ENCODE data around the gene HDAC4. TPM values are rescaled to one million over a fixed set of nuclear protein-coding genes. Genes with fewer than 3 reads are reported as not detected.

The HDAC4 gene
- total RNA-seq, 1 experiment from 2014 or later, result 47.6 TPM

DNA sequence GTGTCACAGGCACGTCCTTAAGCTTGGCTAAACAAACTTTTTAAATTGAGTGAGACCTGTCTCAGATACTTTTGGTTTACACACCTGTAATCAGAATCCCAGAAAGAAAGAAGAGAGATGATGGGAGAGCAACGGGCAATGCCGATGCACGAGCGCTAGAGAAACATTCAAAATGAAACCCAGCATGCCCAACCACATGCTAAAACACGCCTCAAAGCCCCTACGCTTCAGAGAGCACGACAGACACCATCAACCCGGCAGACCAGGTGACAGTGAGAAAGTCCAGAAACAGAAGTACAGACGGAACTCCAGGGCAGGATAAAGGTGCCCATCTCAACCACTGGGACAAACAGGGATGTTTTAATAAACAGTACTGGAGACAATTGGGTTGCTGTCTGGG is 85.5 kb downstream of the HDAC4 start:
- POLR2A ChIA-PET, result no interaction called here
- H2AFZ ChIP-seq (ENCODE audit: low read depth, low read length, poor library complexity, severe bottlenecking), result no peak overlapping the region
- H3K9me3 ChIP-seq (ENCODE audit: control insufficient read depth in 1 of 2, insufficient read depth in 1 of 2, low read depth in 1 of 2, low read length in 2 of 2), result no peaks in the 10 kb centered on the region
- TF ChIP-seq POLR2A (IDR thresholded peaks at IDR 0.05; ENCODE audit: borderline replicate concordance, extremely low read depth, insufficient read depth, insufficient read length), result no peak
- no peak for TF ChIP-seq CBX3 (IDR thresholded peaks at IDR 0.05; ENCODE audit: low read depth)
- TF ChIP-seq, protein P1, sequence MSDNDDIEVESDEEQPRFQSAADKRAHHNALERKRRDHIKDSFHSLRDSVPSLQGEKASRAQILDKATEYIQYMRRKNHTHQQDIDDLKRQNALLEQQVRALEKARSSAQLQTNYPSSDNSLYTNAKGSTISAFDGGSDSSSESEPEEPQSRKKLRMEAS (IDR thresholded peaks at IDR 0.05), result no peak
- TF ChIP-seq, protein P2, sequence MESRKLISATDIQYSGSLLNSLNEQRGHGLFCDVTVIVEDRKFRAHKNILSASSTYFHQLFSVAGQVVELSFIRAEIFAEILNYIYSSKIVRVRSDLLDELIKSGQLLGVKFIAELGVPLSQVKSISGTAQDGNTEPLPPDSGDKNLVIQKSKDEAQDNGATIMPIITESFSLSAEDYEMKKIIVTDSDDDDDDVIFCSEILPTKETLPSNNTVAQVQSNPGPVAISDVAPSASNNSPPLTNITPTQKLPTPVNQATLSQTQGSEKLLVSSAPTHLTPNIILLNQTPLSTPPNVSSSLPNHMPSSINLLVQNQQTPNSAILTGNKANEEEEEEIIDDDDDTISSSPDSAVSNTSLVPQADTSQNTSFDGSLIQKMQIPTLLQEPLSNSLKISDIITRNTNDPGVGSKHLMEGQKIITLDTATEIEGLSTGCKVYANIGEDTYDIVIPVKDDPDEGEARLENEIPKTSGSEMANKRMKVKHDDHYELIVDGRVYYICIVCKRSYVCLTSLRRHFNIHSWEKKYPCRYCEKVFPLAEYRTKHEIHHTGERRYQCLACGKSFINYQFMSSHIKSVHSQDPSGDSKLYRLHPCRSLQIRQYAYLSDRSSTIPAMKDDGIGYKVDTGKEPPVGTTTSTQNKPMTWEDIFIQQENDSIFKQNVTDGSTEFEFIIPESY (IDR thresholded peaks at IDR 0.05; ENCODE audit: extremely low read depth, insufficient replicate concordance, low read length), result no peak
- no peak for TF ChIP-seq EGR1 (IDR thresholded peaks at IDR 0.05; ENCODE audit: low read depth)
- TF ChIP-seq TCF7L2 (IDR thresholded peaks at IDR 0.05; ENCODE audit: borderline replicate concordance, extremely low read depth, insufficient read depth, insufficient read length), result no peak
- no peak for TF ChIP-seq ZNF274 (IDR thresholded peaks at IDR 0.05; ENCODE audit: low read depth, low read length)
- TF ChIP-seq EZH2 (IDR thresholded peaks at IDR 0.05), result no peak
- TF ChIP-seq, protein P3, sequence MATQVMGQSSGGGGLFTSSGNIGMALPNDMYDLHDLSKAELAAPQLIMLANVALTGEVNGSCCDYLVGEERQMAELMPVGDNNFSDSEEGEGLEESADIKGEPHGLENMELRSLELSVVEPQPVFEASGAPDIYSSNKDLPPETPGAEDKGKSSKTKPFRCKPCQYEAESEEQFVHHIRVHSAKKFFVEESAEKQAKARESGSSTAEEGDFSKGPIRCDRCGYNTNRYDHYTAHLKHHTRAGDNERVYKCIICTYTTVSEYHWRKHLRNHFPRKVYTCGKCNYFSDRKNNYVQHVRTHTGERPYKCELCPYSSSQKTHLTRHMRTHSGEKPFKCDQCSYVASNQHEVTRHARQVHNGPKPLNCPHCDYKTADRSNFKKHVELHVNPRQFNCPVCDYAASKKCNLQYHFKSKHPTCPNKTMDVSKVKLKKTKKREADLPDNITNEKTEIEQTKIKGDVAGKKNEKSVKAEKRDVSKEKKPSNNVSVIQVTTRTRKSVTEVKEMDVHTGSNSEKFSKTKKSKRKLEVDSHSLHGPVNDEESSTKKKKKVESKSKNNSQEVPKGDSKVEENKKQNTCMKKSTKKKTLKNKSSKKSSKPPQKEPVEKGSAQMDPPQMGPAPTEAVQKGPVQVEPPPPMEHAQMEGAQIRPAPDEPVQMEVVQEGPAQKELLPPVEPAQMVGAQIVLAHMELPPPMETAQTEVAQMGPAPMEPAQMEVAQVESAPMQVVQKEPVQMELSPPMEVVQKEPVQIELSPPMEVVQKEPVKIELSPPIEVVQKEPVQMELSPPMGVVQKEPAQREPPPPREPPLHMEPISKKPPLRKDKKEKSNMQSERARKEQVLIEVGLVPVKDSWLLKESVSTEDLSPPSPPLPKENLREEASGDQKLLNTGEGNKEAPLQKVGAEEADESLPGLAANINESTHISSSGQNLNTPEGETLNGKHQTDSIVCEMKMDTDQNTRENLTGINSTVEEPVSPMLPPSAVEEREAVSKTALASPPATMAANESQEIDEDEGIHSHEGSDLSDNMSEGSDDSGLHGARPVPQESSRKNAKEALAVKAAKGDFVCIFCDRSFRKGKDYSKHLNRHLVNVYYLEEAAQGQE (IDR thresholded peaks at IDR 0.05; ENCODE audit: low read depth), result no peak
- TF ChIP-seq FOSL1 (IDR thresholded peaks at IDR 0.05; ENCODE audit: low read depth), result no peak
- no peaks in the 10 kb centered on the region for H4K20me1 ChIP-seq (ENCODE audit: insufficient read depth)
- CTCF ChIA-PET, result no interaction called here
- peaks cover 7 to 29% of the 10 kb centered on the region in 2 experiments; a peak in 3 of 4 replicates for H3K4me1 ChIP-seq (ENCODE audit: control insufficient read depth in 1 of 2, insufficient read depth in 2 of 2, low read length in 2 of 2)
- DNase-seq (ENCODE audit: low read depth, low spot score) (no peak), ATAC-seq (no peak)
- RAD21 ChIA-PET (ENCODE audit: low non-redundant PET in 1 of 2, low total read pairs in 2 of 2, uncharacterized antibody in 2 of 2, unreplicated experiment in 2 of 2), result no interaction called here
- H3K27me3 ChIP-seq (ENCODE audit: insufficient read depth, low read length), result no peaks in the 10 kb centered on the region
- peaks cover 27% of the 10 kb centered on the region; the same call in 1 of the 2 replicates for H3K79me2 ChIP-seq (ENCODE audit: insufficient read depth, low read length)
- no peaks in the 10 kb centered on the region for H3K9me2 ChIP-seq (ENCODE audit: insufficient read depth)
- H3K27ac ChIP-seq (ENCODE audit: low read depth, low read length), result no peak overlapping the region
- intact Hi-C loops (cut with micrococcal nuclease), result no loop called here
- H3K4me2 ChIP-seq (ENCODE audit: low read length), result no peak overlapping the region
- H3K9ac ChIP-seq (ENCODE audit: low read length), result no peak overlapping the region
- no peaks in the 10 kb centered on the region for H3K36me3 ChIP-seq (ENCODE audit: control insufficient read depth in 1 of 2, insufficient read depth in 2 of 2, low read length in 2 of 2)
- no TSS peak for BruUV-seq (replicated peaks)
- no peak overlapping the region for H3K4me3 ChIP-seq (replicated peaks in 1 of 2; ENCODE audit: low read depth in 1 of 2, low read length in 2 of 2)
